WI38 (cell line): ENCODE data around the gene CYB5R4.
"Not testable (repeated sequence)": the region's sequence is repeated elsewhere in the genome, so short reads cannot be mapped to it uniquely, and the experiment has no call there.

Experiments used
- H3K4me3 ChIP-seq: 2 replicates; pipeline ENCODE4 v1.5.1; 2011; ENCODE audit warnings: low read depth, mild to moderate bottlenecking, control low read depth, low read length
- CTCF ChIP-seq: IDR thresholded peaks from 2 replicates; pipeline ENCODE4 v1.5.1; 2012; ENCODE audit warnings: low read depth, mild to moderate bottlenecking, control low read depth, low read length

Gene CYB5R4

GRCh38 chr6:83928286-83928685, 68.8 kb downstream of the CYB5R4 start:
- no peak for TF ChIP-seq CTCF
- H3K4me3 ChIP-seq, result no peak overlapping the region

DNA sequence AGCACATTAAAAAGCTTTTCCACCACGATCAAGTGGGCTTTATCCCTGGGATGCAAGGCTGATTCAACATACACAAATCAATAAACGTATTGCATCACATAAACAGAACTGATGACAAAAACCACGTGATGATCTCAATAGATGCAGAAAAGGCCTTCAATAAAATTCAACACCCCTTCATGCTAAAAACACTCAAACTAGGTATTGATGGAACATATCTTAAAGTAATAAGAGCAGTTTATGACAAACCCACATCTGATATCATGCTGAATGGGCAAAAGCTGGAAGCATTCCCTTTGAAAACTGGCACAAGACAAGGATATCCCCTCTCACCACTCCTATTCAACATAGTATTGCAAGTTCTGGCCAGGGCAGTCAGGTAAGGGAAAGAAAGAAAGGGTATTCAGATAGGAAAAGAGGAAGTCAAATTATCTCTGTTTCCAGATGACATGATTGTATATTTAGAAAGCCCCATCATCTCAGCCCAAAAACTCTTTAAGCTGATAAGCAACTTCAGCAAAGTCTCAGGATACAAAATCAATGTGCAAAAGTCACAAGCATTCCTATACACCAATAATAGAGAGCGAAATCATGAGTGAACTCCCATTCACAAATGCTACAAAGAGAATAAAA, 86.8 kb downstream of the CYB5R4 start:
- not testable (repeated sequence) for H3K4me3 ChIP-seq

- H3K4me3 ChIP-seq, result not testable (repeated sequence)
Measured at GRCh38 chr6:83947983-83948382, 88.5 kb downstream of the CYB5R4 start.

- H3K4me3 ChIP-seq, result no peak overlapping the region
- TF ChIP-seq CTCF, result no peak
Measured at GRCh38 chr6:83948851-83949250, 89.4 kb downstream of the CYB5R4 start.

DNA sequence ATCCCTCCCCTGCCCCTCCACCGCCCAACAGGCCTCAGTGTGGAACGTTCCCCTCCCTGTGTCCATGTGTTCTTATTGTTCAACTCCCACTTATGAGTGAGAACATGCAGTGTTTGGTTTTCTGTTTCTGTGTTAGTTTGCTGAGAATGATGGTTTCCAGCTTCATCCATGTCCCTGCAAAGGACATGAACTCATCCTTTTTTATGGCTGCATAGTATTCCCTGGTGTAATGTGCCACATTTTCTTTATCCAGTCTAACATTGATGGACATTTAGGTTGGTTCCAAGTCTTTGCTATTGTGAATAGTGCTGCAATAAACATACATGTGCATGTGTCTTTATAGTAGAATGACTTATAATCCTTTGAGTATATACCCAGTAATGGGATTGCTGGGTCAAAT, 91.9 kb downstream of the CYB5R4 start:
- H3K4me3 ChIP-seq, result not testable (repeated sequence)

- H3K4me3 ChIP-seq, result no peak overlapping the region
- no peak for TF ChIP-seq CTCF
Measured at GRCh38 chr6:83952830-83953229, 93.3 kb downstream of the CYB5R4 start.

- no peak overlapping the region for H3K4me3 ChIP-seq
- no peak for TF ChIP-seq CTCF
Measured at GRCh38 chr6:83954371-83954770, 94.9 kb downstream of the CYB5R4 start.

- no peak for TF ChIP-seq CTCF
- H3K4me3 ChIP-seq, result no peak overlapping the region
Measured at GRCh38 chr6:83958241-83958685, 98.8 kb downstream of the CYB5R4 start.

DNA sequence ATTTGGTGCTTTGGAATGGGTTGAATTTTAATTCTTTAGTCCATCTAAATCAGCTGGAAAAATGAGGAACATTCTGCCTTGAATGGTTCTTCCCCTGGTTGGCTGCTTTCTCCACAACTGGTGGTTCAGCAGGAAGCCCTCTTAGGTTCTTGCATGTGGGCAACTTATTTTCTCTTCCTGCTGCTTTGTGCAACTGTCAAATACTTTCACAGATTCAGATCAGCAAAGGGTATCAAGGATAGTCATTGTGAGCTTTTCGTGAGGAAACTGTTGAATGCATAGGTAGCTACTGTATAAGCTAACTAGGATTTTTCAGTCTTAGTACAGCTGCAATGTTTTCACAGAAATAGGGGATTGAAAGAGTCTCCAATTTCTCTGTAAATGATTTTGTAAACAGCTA, 101.2 kb downstream of the CYB5R4 start:
- H3K4me3 ChIP-seq, result no peak overlapping the region
- no peak for TF ChIP-seq CTCF
